Activated T-helper 2 cell treated with anti-CD3 and anti-CD28 coated beads, Interferon-gamma antibody, Interleukin-2, Interleukin-4, amounts not matched to agents 10 μg/mL and 5 μg/mL and 100 μg/mL, durations not matched to agents 14 hours and 24 hours and 36 hours (primary cell): ENCODE results near the gene SH3PXD2B. TPM values are rescaled to one million over a fixed set of nuclear protein-coding genes. Genes with fewer than 3 reads are reported as not detected.

Experiments used
- DNase-seq: peaks from one replicate; pipeline ENCODE4 v3.0.0; 2021; ENCODE audit warnings: low spot score
- H3K27ac Mint-ChIP-seq: one replicate; pipeline ENCODE4 v1.8.0; 2021; ENCODE audit warnings: mixed read lengths
- H3K27me3 Mint-ChIP-seq: one replicate; pipeline ENCODE4 v1.8.0; 2021; ENCODE audit warnings: low read depth, mixed read lengths
- H3K36me3 Mint-ChIP-seq: one replicate; pipeline ENCODE4 v1.8.0; 2021; ENCODE audit warnings: low read depth, mixed read lengths
- H3K4me1 Mint-ChIP-seq: one replicate; pipeline ENCODE4 v1.8.0; 2021; ENCODE audit warnings: low read depth, mixed read lengths
- H3K4me3 Mint-ChIP-seq: one replicate; pipeline ENCODE4 v1.8.0; 2021; ENCODE audit warnings: low read depth, mild to moderate bottlenecking, moderate library complexity, mixed read lengths
- H3K9me3 Mint-ChIP-seq: one replicate; pipeline ENCODE4 v1.8.0; 2021; ENCODE audit warnings: mixed read lengths
- intact Hi-C: fragments of 100-400 bp; cut with micrococcal nuclease; formaldehyde crosslinking; loops from one replicate; pipeline ENCODE4 v1.15.1; 2023
- total RNA-seq: library from RNA; stranded (reverse); gene quantifications from 2 replicates; pipeline ENCODE4 v1.2.3, GENCODE V29; 2022

SH3PXD2B gene
- total RNA-seq, 1 donor from 2014 or later = 0.11 TPM

GRCh38 chr5:172435362-172436077 lies 18.8 kb downstream of the SH3PXD2B start:
- Mint-ChIP-seq H3K9me3 (no peaks in the 10 kb centered on the region), H3K36me3 (no peaks in the 10 kb centered on the region)

GRCh38 chr5:172434251-172434650 lies 20.1 kb downstream of the SH3PXD2B start:
- intact Hi-C loops = no loop called here
- Mint-ChIP-seq H3K9me3 (no peaks in the 10 kb centered on the region), H3K27me3 (peaks cover 4% of the 10 kb centered on the region), H3K4me1 (no peaks in the 10 kb centered on the region), H3K36me3 (no peaks in the 10 kb centered on the region), H3K4me3 (no peak overlapping the region), H3K27ac (no peak overlapping the region)
- no peak for DNase-seq

More at GRCh38 chr5:172435362-172436077, 18.8 kb downstream of the SH3PXD2B start:
- intact Hi-C loops = no loop called here
- DNase-seq = no peak
- Mint-ChIP-seq H3K4me1 (no peaks in the 10 kb centered on the region), H3K27me3 (peaks cover 4% of the 10 kb centered on the region), H3K27ac (no peak overlapping the region), H3K4me3 (no peak overlapping the region)

GRCh38 chr5:172433513-172433912 lies 20.8 kb downstream of the SH3PXD2B start:
- DNase-seq = no peak
- H3K4me3 Mint-ChIP-seq = no peak overlapping the region
- H3K27me3 Mint-ChIP-seq = peaks cover 5% of the 10 kb centered on the region
- H3K27ac Mint-ChIP-seq = no peak overlapping the region
- intact Hi-C loops = no loop called here
- no peaks in the 10 kb centered on the region for H3K9me3 Mint-ChIP-seq
- no peaks in the 10 kb centered on the region for H3K36me3 Mint-ChIP-seq
- H3K4me1 Mint-ChIP-seq = no peaks in the 10 kb centered on the region

GRCh38 chr5:172433071-172433470 lies 21.3 kb downstream of the SH3PXD2B start:
- DNase-seq = no peak
- H3K36me3 Mint-ChIP-seq = no peaks in the 10 kb centered on the region
- intact Hi-C loops = no loop called here
- no peaks in the 10 kb centered on the region for H3K4me1 Mint-ChIP-seq
- H3K27me3 Mint-ChIP-seq = peaks cover 5% of the 10 kb centered on the region
- no peaks in the 10 kb centered on the region for H3K9me3 Mint-ChIP-seq
- no peak overlapping the region for H3K4me3 Mint-ChIP-seq
- H3K27ac Mint-ChIP-seq = no peak overlapping the region

- Mint-ChIP-seq H3K27me3 (peaks cover 6% of the 10 kb centered on the region), H3K9me3 (no peaks in the 10 kb centered on the region), H3K4me3 (no peak overlapping the region), H3K4me1 (no peaks in the 10 kb centered on the region), H3K36me3 (no peaks in the 10 kb centered on the region), H3K27ac (no peak overlapping the region)
- intact Hi-C loops = no loop called here
- no peak for DNase-seq
Measured at GRCh38 chr5:172430354-172430753, 24.0 kb downstream of the SH3PXD2B start.

- no peaks in the 10 kb centered on the region for H3K9me3 Mint-ChIP-seq
- H3K27ac Mint-ChIP-seq = no peak overlapping the region
- intact Hi-C loops = no loop called here
- H3K27me3 Mint-ChIP-seq = peaks cover 6% of the 10 kb centered on the region
- DNase-seq = no peak
- H3K4me1 Mint-ChIP-seq = no peaks in the 10 kb centered on the region
- no peak overlapping the region for H3K4me3 Mint-ChIP-seq
- no peaks in the 10 kb centered on the region for H3K36me3 Mint-ChIP-seq
Measured at GRCh38 chr5:172429201-172429940, 25.0 kb downstream of the SH3PXD2B start.

GRCh38 chr5:172428224-172429166 lies 25.8 kb downstream of the SH3PXD2B start:
- intact Hi-C loops = no loop called here

GRCh38 chr5:172427202-172427601 lies 27.1 kb downstream of the SH3PXD2B start:
- DNase-seq = no peak
- Mint-ChIP-seq H3K4me1 (no peaks in the 10 kb centered on the region), H3K27me3 (peaks cover 5% of the 10 kb centered on the region), H3K9me3 (no peaks in the 10 kb centered on the region), H3K4me3 (no peak overlapping the region), H3K36me3 (no peaks in the 10 kb centered on the region), H3K27ac (no peak overlapping the region)
- intact Hi-C loops = no loop called here

More at GRCh38 chr5:172428224-172429166, 25.8 kb downstream of the SH3PXD2B start:
- H3K27me3 Mint-ChIP-seq = peaks cover 6% of the 10 kb centered on the region
- no peak overlapping the region for H3K4me3 Mint-ChIP-seq
- H3K27ac Mint-ChIP-seq = no peak overlapping the region
- no peaks in the 10 kb centered on the region for H3K9me3 Mint-ChIP-seq
- H3K36me3 Mint-ChIP-seq = no peaks in the 10 kb centered on the region
- H3K4me1 Mint-ChIP-seq = no peaks in the 10 kb centered on the region
- DNase-seq = no peak

- intact Hi-C loops = no loop called here
Measured at GRCh38 chr5:172426086-172426485, 28.2 kb downstream of the SH3PXD2B start.

GRCh38 chr5:172425402-172425801 lies 28.9 kb downstream of the SH3PXD2B start:
- Mint-ChIP-seq H3K36me3 (no peaks in the 10 kb centered on the region), H3K27ac (no peak overlapping the region), H3K4me3 (no peak overlapping the region), H3K9me3 (no peaks in the 10 kb centered on the region), H3K27me3 (peaks cover 5% of the 10 kb centered on the region), H3K4me1 (no peaks in the 10 kb centered on the region)
- no peak for DNase-seq
- intact Hi-C loops = no loop called here

More at GRCh38 chr5:172426086-172426485, 28.2 kb downstream of the SH3PXD2B start:
- no peaks in the 10 kb centered on the region for H3K4me1 Mint-ChIP-seq
- no peaks in the 10 kb centered on the region for H3K9me3 Mint-ChIP-seq
- H3K27me3 Mint-ChIP-seq = peaks cover 5% of the 10 kb centered on the region
- no peaks in the 10 kb centered on the region for H3K36me3 Mint-ChIP-seq
- H3K27ac Mint-ChIP-seq = no peak overlapping the region
- no peak overlapping the region for H3K4me3 Mint-ChIP-seq
- DNase-seq = no peak

- Mint-ChIP-seq H3K27ac (no peak overlapping the region), H3K4me1 (no peaks in the 10 kb centered on the region), H3K36me3 (no peaks in the 10 kb centered on the region), H3K4me3 (no peak overlapping the region), H3K27me3 (peaks cover 5% of the 10 kb centered on the region), H3K9me3 (no peaks in the 10 kb centered on the region)
- no peak for DNase-seq
- intact Hi-C loops = no loop called here
Measured at GRCh38 chr5:172424808-172425207, 29.5 kb downstream of the SH3PXD2B start.

GRCh38 chr5:172424111-172424490 lies 30.2 kb downstream of the SH3PXD2B start:
- Mint-ChIP-seq H3K27ac (no peak overlapping the region), H3K4me1 (no peaks in the 10 kb centered on the region)

More at GRCh38 chr5:172424111-172424490, 30.2 kb downstream of the SH3PXD2B start:
- H3K36me3 Mint-ChIP-seq = no peaks in the 10 kb centered on the region
- intact Hi-C loops = no loop called here
- H3K9me3 Mint-ChIP-seq = no peaks in the 10 kb centered on the region
- no peak for DNase-seq
- peaks cover 5% of the 10 kb centered on the region for H3K27me3 Mint-ChIP-seq
- no peak overlapping the region for H3K4me3 Mint-ChIP-seq
